PFSK-1 (cell line): ENCODE measurements around the gene BAK1.

Experiments used
- FOXP2 ChIP-seq: optimal IDR thresholded peaks from 2 replicates; pipeline ENCODE3; 2011; ENCODE audit warnings: borderline replicate concordance, control low read depth, inconsistent platforms; ENCODE audit not compliant: insufficient read depth; ENCODE audit errors: extremely low read length, extremely low read depth
- POLR2AphosphoS5 ChIP-seq: IDR thresholded peaks from 2 replicates; pipeline ENCODE4 v1.6.1; 2012; ENCODE audit warnings: low read depth, mild to moderate bottlenecking, control low read depth, low read length, moderate library complexity
- REST ChIP-seq, 2 experiments: IDR thresholded peaks; 2 replicates each; pipeline versions ENCODE4 v1.6.1 to v1.8.0; 2011 to 2012; ENCODE audit warnings: low read depth in 2 of 2, low read length in 2 of 2, control low read depth in 1 of 2, inconsistent platforms in 1 of 2, mild to moderate bottlenecking in 1 of 2, moderate library complexity in 1 of 2; ENCODE audit not compliant: insufficient read depth in 1 of 2
- SIN3A ChIP-seq: IDR thresholded peaks from 2 replicates; pipeline ENCODE4 v1.6.1; 2012; ENCODE audit warnings: mild to moderate bottlenecking, low read length, moderate library complexity, borderline replicate concordance; ENCODE audit not compliant: insufficient read depth
- TAF1 ChIP-seq: IDR thresholded peaks from 2 replicates; pipeline ENCODE4 v1.6.1; 2012; ENCODE audit warnings: low read length, control low read depth, borderline replicate concordance; ENCODE audit not compliant: insufficient read depth

Gene BAK1

GRCh38 chr6:33577718-33578117 lies 2.4 kb downstream of the BAK1 start:
- TF ChIP-seq TAF1 = no peak
- no peak for TF ChIP-seq FOXP2
- TF ChIP-seq REST (IDR thresholded peaks at IDR 0.05; ENCODE audit: insufficient read depth in 1 of 2, low read depth in 2 of 2, low read length in 2 of 2) = no peak
- TF ChIP-seq SIN3A = no peak
- no peak for TF ChIP-seq POLR2AphosphoS5

- TF ChIP-seq FOXP2 (no peak), POLR2AphosphoS5 (no peak), TAF1 (no peak), SIN3A (no peak), REST (IDR thresholded peaks at IDR 0.05; ENCODE audit: insufficient read depth in 1 of 2, low read depth in 2 of 2, low read length in 2 of 2) (no peak)
These were observed 3.0 kb downstream of the BAK1 start for GRCh38 chr6:33577106-33577535.

GRCh38 chr6:33576668-33577067 lies 3.4 kb downstream of the BAK1 start:
- TF ChIP-seq REST (IDR thresholded peaks at IDR 0.05; ENCODE audit: insufficient read depth in 1 of 2, low read depth in 2 of 2, low read length in 2 of 2) (no peak), TAF1 (no peak), POLR2AphosphoS5 (no peak), FOXP2 (no peak), SIN3A (no peak)

GRCh38 chr6:33575211-33575610 lies 4.9 kb downstream of the BAK1 start:
- TF ChIP-seq POLR2AphosphoS5 (no peak), SIN3A (no peak), FOXP2 (no peak)

GRCh38 chr6:33571637-33572316 lies 8.3 kb downstream of the BAK1 start:
- TF ChIP-seq SIN3A (no peak), FOXP2 (no peak), POLR2AphosphoS5 (no peak), TAF1 (no peak), REST (IDR thresholded peaks at IDR 0.05; ENCODE audit: insufficient read depth in 1 of 2, low read depth in 2 of 2, low read length in 2 of 2) (no peak)
